ENCODE measurements around the gene CALY.

DNA sequence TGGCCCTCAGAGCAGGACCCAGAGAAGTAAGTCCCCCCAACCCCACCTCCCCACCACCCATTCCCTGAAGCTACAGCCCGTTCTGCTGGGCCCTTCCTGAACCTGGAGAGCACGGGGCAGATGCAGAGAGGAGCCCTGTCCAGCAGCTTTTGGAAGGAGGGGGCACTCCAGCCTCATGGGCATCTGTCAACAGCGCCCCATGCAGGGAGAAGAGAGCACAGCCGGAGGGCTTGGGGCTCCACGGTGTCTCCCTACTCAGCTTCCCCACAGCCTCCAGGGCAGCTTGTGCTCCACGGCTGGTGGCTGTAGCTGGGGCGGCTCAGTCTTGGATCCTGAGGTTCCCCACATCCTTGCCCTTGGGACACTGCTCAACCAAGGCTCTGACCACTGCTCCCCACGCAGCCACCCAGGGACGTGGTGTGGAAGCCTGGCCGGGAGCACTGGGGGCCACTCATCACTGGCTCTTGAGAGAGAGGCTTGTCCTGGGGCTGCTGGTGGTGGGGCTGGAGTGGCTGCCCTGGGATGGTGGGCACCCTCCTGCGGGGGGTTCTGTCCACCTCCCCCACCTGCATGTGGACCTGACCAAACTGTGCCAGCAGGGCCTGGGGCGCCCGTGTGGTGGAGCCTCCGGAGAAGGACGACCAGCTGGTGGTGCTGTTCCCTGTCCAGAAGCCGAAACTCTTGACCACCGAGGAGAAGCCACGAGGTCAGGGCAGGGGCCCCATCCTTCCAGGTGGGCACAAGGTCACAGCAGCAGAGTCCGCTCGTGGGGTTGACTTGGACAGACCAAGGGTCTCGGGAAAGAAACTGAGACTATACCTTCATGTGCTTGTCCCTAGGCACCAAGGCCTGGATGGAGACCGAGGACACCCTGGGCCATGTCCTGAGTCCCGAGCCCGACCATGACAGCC is 15.0 kb upstream of the CALY start:
- no peak for TF ChIP-seq POLR2A (IDR thresholded peaks at IDR 0.05)
- TF ChIP-seq, protein P1, sequence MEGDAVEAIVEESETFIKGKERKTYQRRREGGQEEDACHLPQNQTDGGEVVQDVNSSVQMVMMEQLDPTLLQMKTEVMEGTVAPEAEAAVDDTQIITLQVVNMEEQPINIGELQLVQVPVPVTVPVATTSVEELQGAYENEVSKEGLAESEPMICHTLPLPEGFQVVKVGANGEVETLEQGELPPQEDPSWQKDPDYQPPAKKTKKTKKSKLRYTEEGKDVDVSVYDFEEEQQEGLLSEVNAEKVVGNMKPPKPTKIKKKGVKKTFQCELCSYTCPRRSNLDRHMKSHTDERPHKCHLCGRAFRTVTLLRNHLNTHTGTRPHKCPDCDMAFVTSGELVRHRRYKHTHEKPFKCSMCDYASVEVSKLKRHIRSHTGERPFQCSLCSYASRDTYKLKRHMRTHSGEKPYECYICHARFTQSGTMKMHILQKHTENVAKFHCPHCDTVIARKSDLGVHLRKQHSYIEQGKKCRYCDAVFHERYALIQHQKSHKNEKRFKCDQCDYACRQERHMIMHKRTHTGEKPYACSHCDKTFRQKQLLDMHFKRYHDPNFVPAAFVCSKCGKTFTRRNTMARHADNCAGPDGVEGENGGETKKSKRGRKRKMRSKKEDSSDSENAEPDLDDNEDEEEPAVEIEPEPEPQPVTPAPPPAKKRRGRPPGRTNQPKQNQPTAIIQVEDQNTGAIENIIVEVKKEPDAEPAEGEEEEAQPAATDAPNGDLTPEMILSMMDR (IDR thresholded peaks at IDR 0.05): no peak

Data from heart left ventricle (tissue), 13 donors.